Measurements from ENCODE around the gene NR1H3.

NR1H3 gene

GRCh38 chr11:47270331-47271271, 12.8 kb downstream of the NR1H3 start:
- DNase-seq, result peak; percentile 58

GRCh38 chr11:47271328-47271727, 13.5 kb downstream of the NR1H3 start:
- no peak for DNase-seq

DNA sequence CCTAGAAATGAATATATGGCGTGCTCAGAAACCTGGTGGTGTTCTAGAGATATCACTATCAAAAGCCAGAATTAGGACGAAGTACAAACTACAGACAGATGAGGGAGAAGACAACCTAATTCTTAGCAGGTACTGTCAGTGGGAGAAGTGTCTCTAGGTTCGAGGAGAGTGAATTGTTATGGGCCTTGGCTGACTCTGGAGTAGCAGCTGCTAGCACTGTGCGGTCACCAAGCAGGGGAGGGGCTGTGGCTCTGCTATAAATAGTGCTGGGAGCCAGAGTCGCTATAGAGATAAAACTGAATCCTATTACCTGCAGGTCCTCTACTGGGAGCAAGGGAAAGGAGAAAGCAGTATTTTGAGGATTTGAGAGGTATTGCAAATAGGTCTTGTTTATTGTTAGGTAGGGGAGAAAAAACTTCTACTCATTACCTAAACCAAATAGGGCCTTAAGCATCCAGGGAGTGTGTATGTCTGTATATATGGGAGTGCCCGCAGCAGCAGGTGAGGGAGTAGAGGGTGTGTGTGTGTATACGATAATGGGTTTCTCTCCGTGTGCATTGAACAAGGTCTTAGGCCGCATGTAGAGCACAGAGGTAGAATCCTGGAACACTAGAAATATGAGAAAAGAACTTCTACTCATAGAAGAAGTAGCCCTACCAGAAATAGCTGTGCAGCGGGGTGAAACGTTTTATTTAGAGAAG, 14.3 kb downstream of the NR1H3 start:
- no peak for DNase-seq

- no peak for DNase-seq
Observed at GRCh38 chr11:47272706-47273105, 14.9 kb downstream of the NR1H3 start.

DNA sequence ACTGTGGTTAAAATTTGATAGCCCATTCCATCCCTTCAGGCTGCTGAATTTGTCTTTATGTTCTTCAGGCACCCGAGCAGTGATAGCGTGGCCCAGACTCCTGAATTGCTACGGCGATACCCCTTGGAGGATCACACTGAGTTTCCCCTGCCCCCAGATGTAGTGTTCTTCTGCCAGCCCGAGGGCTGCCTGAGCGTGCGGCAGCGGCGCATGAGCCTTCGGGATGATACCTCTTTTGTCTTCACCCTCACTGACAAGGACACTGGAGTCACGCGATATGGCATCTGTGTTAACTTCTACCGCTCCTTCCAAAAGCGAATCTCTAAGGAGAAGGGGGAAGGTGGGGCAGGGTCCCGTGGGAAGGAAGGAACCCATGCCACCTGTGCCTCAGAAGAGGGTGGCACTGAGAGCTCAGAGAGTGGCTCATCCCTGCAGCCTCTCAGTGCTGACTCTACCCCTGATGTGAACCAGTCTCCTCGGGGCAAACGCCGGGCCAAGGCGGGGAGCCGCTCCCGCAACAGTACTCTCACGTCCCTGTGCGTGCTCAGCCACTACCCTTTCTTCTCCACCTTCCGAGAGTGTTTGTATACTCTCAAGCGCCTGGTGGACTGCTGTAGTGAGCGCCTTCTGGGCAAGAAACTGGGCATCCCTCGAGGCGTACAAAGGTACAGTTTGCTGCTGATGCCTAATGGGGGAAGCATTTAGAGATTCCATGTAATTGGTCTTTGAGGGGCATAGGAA, 16.9 kb downstream of the NR1H3 start:
- no peak for DNase-seq

GRCh38 chr11:47276923-47277322, 19.1 kb downstream of the NR1H3 start:
- no peak for DNase-seq

DNA sequence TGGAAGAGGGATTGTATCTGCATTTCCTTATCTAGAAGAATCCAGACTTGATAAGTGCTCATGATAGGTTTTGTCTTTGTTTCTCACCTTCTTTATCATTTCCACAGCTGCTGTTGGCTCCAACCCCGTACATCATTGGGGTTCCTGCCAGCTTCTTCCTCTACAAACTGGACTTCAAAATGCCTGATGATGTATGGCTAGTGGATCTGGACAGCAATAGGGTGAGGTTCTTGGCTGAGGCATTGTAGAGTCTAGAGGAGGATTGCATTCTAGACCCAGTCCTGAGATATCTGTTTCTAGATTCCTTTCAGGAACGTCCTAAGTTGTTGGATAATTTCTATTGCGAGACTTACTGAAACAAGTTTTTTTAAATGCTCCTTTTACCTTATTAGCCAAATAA, 20.3 kb downstream of the NR1H3 start:
- DNase-seq, result no peak

- no peak for DNase-seq
Observed at GRCh38 chr11:47278769-47279168, 21.0 kb downstream of the NR1H3 start.

- DNase-seq, result no peak
Observed at GRCh38 chr11:47280099-47280498, 22.3 kb downstream of the NR1H3 start.

DNA sequence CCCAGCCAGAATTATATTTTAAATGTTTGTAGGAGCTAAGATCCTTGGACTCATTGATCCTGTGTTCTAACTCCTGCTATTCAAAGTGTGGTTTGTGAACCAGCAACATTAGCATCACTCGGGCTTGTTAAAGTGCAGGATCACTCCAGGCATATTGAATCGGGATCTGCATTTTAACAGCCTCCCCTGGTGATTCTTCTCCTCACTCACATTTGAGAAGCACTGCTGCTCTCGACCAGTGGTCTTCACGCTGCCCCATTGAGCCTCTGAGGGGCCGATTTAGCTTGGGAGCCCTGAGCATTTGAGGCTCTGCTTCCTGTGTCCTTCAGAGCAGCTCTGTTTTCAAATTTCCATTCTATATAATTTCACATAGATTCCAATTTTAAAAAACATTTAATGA, 23.1 kb downstream of the NR1H3 start:
- no peak for DNase-seq

GRCh38 chr11:47282462-47282861, 24.7 kb downstream of the NR1H3 start:
- DNase-seq, result no peak

GRCh38 chr11:47284151-47284550, 26.4 kb downstream of the NR1H3 start:
- DNase-seq, result no peak

DNA sequence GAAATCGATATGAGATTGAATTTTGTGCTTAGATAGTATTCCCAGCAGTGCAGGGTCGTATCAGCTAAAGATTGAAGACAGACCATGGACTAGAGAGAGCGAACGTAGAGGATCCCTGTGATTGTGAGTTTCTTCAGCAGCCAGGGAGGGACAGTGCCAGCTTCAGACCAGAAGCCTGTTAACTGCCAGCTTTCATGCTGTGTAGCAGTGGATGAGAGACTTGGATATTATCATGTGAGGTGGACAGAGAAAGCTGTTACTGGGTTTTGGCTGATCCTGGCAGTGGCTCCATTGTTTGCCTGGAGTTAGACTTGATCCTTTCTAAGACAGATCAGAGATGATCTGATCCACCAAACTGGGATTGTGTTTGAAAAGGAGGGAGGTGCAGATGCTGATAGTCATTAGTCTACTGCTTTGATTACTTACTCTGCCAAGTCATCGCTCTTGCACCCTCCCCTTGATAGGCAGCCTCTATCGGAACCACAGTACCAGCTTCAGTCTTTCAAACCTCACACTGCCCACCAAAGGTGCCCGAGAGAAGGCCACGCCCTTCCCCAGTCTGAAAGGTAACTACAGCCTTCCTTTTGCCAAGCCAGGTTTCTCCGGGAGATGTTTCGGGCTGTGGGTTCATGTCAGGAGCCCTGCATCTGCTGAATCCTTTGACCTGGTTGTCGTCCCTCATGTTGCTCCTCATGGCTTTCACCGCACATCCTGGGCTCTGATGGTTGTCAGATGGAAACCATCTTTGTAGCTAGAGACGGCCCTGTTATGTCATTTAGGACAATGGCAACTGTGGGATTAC, 28.4 kb downstream of the NR1H3 start:
- DNase-seq, result no peak

GRCh38 chr11:47288066-47288465, 30.3 kb downstream of the NR1H3 start:
- no peak for DNase-seq

DNA sequence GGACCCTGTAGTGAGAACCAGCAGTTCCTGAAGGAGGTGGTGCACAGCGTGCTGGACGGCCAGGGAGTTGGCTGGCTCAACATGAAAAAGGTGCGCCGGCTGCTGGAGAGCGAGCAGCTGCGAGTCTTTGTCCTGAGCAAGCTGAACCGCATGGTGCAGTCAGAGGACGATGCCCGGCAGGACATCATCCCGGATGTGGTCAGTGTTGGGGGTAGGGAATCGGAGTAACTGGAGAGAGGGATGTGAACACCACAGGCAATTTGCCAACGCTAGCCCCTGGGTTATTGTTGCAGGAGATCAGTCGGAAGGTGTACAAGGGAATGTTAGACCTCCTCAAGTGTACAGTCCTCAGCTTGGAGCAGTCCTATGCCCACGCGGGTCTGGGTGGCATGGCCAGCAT, 32.1 kb downstream of the NR1H3 start:
- DNase-seq, result no peak

GRCh38 chr11:47295385-47295784, 37.6 kb downstream of the NR1H3 start:
- no peak for DNase-seq

DNA sequence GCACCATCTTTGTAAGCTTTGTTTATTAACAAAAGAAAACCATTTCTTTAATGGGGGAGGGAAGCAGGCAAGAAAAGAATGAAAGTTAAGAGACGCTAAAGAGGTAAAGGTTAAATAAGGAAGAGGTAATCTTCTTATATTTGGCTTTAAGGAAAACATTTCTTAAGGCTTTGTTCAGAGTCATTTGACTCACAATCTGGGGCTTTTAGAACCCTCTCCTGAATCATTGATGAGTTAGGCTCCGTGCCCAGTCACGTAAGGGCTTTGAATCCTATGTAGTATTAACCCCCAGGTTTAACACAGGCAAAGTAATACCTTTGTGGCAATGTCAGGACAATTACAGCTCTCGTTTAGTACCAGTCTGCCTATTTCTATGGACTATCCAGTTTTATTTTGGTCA, 38.2 kb downstream of the NR1H3 start:
- no peak for DNase-seq

DNA sequence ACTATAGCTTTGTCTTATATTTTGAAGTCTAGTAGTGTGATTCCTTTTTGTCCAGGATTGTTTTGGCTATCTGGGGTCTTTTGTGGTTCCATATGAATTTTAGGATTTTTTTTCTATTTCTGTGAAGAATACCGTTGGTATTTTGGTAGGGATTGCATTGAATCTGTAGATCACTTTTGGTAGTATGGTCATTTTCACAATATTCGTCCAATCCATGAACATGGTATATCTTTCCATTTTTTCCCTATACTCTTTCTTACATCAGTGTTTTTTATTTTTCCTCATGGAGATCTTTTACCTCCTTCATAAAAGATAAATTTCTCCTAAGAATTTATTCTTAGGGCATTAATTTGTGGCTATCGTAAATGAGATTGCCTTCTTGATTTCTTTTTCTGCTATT, 41.3 kb downstream of the NR1H3 start:
- DNase-seq, result no peak

- no peak for DNase-seq
Observed at GRCh38 chr11:47302853-47303252, 45.1 kb downstream of the NR1H3 start.

DNA sequence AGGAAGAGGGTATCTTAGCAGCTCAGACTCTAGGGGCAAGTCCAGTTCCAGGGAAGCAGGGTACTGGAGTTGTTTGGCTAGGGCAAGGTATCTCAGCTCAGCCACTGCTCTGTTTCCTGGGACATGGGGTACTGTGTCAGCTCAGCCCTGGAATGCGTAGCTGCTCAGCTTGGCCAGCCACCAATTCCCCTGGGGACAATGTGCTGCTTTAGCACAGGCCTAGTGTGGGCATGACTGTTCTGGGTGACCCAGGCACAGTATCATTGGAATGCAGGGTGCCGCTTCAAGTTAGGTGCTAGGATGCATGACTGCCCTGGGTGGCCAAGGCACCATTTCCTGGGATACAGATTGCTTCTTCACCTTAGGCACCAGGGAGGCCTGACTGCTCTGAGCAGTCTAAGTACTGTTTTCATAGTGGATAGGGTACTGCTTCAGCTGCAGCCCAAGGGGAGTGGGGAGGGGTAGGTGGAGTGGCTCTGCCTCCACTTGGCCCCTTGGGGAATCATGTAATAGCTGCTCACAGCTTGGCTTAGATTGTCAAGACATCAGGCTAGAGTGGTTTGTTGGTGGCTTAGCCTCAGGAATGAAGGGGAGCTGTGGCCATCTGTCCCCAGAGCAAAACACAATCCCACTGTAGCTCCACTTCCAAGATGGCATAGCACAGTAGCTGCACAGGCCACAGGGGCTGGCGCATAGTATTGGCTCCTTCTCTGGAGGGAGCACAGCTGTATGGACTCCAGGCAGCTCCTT, 48.1 kb downstream of the NR1H3 start:
- peak; percentile 50 for DNase-seq

DNA sequence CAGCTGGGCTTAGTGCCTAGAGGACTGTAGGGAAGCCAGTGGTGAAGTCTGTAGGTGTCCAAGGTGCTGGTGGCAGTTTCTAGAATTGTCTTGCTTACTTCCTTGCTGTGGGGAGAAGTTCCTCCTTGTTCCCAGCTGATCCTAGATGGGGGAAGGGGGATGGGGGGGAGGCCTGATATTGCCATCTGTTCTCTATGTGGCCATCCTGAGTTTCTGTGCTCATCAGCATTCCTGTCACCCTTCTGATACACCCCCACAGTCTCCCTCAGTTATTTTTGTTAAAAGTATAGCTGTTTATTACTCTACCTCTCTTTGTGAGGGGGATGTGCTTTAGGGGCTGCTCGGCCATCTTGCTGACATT, 48.7 kb downstream of the NR1H3 start:
- DNase-seq, result no peak
